GM12874 (cell line): ENCODE data around the gene ZGRF1.
A peak's percentile ranks its signal among the peaks of the same experiment; 100 is the strongest.

ENCODE experiments used
- TF ChIP-seq, protein P1 (sequence below): IDR thresholded peaks from 2 replicates; pipeline ENCODE4 v1.5.1; 2011; ENCODE audit warnings: low read depth, mild to moderate bottlenecking, control low read depth, low read length, moderate library complexity; ENCODE audit not compliant: insufficient read depth

The ZGRF1 gene

DNA sequence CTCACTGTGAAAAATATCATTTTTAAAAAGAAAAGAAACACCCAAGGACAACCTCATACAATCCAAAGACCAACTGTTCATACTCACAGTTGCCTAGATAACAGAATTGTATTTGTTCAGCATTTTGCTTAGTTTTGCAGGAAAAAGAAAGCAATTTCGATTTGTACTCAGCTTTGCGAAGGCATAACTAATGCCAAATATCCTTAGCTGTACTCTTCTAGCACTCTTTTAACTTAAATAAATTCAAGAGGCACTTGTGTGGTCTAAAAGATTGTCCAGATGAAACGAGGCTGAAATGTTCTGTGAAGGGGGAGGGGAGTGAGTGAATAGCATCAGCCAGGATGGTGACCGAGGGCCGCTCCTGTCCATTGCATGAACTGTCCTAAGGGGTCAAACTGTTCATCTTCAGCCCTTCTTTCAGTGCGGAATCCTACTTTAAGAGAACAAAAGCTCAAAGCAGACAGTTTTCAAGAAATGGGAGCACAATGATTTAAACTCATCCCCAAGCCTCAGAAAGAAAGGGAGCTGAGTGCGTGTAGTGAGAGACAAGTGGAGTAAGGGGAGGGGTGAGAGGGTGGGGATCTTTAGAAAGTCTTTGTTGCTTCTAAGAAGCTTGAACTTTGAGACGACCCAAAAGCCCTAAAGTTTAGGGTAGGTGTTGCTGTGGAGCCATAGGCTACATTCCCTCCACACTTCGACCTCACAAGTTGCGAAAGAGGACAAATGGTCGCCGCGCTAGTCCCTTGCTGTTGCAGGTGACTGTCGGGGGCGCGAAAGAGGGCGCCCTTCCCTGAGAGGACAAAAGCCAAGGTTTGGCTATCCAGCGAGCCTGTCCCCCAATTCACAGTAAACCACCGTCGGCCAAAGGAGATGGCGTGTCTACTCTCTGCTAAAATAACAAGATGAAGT, 116.8 kb downstream of the ZGRF1 start:
- TF ChIP-seq, protein P1, sequence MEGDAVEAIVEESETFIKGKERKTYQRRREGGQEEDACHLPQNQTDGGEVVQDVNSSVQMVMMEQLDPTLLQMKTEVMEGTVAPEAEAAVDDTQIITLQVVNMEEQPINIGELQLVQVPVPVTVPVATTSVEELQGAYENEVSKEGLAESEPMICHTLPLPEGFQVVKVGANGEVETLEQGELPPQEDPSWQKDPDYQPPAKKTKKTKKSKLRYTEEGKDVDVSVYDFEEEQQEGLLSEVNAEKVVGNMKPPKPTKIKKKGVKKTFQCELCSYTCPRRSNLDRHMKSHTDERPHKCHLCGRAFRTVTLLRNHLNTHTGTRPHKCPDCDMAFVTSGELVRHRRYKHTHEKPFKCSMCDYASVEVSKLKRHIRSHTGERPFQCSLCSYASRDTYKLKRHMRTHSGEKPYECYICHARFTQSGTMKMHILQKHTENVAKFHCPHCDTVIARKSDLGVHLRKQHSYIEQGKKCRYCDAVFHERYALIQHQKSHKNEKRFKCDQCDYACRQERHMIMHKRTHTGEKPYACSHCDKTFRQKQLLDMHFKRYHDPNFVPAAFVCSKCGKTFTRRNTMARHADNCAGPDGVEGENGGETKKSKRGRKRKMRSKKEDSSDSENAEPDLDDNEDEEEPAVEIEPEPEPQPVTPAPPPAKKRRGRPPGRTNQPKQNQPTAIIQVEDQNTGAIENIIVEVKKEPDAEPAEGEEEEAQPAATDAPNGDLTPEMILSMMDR, result peak; percentile 55

- TF ChIP-seq, protein P1, result no peak
Observed at GRCh38 chr4:112518675-112519074, 118.0 kb downstream of the ZGRF1 start.

DNA sequence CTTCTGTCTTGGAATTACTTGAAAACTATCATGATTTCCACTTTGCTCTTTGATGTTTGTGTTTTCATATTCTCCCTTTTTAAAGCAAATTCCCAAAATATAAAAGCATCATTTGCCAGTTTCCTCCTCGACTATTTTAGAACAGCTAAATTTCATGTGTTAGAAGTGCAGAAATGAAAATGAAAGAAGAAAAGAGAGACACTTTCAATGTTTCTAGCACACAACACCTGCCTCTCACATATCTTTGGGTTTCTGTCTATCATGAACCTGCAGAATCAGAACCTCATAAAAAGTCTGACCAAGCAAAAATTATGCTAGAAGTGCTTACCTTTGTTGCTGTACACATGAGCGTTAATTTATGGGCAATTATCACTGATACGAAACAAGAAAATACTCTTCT, 118.8 kb downstream of the ZGRF1 start:
- TF ChIP-seq, protein P1, result no peak

DNA sequence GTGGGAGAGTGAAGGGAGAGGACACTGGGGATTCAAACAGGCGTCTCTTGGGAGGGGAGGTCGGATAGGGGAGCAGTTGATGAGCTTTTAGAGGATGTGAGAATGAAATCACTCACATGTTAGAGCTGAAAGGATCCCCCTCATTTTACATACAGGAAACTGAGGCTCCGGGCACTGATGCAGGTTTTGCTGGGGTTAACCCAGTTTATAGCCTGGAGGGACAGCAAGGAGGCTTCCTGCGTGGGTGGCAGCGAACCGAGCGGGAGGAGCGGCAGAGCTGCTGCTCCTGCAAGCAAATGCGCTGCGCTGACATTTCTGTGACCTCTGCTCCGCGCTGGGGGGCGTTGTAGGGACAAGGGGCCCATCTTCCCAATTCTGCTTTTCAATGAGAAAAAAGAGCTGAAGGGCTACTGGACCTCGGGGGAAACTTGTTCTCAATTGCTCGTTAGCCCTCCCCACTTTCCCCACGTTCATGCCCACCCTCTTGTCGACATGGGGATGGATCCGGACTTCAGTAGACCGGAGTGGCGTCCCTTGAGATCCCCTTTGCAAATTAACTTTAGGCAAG, 119.6 kb downstream of the ZGRF1 start:
- TF ChIP-seq, protein P1, result peak; percentile 35; the same call in 1 of the 2 replicates

DNA sequence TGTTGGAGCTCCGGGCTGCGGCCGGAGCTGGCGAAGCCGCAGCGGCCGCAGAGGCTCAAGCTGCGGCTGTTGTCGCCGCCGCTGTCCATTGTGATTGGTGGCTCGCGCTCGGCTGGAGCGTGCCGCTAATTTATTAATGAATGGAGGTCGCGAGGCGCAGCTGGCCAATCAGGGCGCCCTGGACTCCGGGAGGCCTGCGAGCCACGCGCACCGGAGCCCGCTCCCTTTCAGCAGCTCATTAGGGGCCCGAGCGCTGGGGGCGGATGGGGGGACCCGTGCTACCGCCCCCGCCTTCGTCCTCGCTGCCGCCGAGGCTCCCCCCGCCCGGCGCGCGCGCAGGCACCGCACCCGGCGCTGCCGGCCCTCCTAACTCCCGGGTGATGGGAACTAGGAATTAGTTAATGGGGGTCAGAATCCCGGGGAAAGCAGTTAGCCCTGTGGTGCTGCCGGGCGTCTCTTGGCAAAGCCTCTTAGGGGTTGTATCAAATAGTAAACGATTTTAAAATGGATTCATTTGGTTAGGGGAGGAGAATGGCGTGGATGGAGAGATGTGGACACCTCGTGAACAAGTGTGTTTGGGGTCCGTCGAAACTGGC, 120.1 kb downstream of the ZGRF1 start:
- TF ChIP-seq, protein P1, result no peak

DNA sequence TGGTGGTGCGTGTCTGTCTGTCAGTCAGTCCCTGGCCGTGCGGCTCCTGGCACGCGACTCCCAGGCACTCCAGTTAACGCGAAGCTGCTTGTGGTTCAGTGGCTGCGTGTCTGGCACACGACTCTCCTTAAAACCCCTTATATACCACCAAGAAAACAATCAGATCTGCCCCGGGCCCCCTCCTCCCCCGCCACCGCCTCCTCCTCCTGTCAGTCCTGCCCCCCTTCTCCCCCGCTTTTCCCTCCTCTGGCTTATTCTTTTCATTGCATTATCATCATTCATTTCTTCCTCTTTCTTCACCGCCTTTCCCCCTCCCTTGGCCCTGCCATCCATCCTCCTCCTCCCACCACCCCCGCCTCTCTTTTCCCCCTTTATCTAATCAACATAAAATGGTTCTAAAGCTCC, 120.6 kb downstream of the ZGRF1 start, which contains the start of gene NEUROG2:
Gene NEUROG2 (minus strand): TSS at position 115 of the 405 bp plus-strand sequence. CDS start 705 bp downstream, outside the sequence.
- TF ChIP-seq, protein P1, result no peak
